GM10248 (cell line): ENCODE measurements around the gene RSPH10B2.
"Not testable (repeated sequence)": the region's sequence is repeated elsewhere in the genome, so short reads cannot be mapped to it uniquely, and the experiment has no call there.

Experiments
- CTCF ChIA-PET: fragments of 300-600 bp; sonication (Branson Sonifier 250); formaldehyde crosslinking; extraction: SDS; loops from one replicate; lab custom pipeline; 2021; ENCODE audit warnings: antibody characterized with exemption; lab: Yijun Ruan, JAX
- POLR2A ChIA-PET: fragments of 350-650 bp; sonication (Branson Sonifier 250); formaldehyde crosslinking; extraction: SDS; loops from one replicate; lab custom pipeline; 2020; ENCODE audit warnings: antibody characterized with exemption; lab: Yijun Ruan, JAX
- DNase-seq: peaks from one replicate; pipeline ENCODE4 v3.0.0; 2012; ENCODE audit errors: extremely low spot score
- TF ChIP-seq, protein P1 (sequence below): IDR thresholded peaks from 2 replicates; pipeline ENCODE4 v1.5.1; 2012; ENCODE audit warnings: mild to moderate bottlenecking, low read depth; ENCODE audit errors: extremely low read depth, missing control alignments, control extremely low read depth

The RSPH10B2 gene

DNA sequence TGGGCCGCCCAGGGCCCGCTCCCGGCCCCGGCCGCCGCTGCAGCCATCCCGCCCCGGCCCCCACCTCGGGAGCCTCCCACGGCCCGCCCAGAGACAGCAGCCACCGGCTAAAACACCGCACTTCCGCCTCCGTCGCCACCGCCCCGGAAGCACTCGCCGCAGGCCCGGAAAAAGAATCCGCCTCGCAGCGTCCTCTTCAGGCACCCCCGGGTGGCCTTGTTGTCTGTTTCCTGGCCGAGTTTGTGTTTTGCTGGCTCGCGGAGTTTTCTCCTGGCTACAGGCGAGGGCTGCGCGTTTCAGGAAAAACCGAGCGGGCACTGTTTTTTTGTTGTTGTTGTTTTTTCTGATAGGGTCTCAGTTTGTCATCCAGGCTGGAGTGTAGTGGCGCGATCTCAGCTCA, 72.2 kb downstream of the RSPH10B2 start, which contains the start of gene CCZ1B:
TSS of gene CCZ1B (minus strand) at position 125 of the 400 bp plus-strand sequence. CDS start at position 47, 78 bp downstream.
- POLR2A ChIA-PET, CTCF ChIA-PET, DNase-seq: not testable (repeated sequence)
- TF ChIP-seq, protein P1, sequence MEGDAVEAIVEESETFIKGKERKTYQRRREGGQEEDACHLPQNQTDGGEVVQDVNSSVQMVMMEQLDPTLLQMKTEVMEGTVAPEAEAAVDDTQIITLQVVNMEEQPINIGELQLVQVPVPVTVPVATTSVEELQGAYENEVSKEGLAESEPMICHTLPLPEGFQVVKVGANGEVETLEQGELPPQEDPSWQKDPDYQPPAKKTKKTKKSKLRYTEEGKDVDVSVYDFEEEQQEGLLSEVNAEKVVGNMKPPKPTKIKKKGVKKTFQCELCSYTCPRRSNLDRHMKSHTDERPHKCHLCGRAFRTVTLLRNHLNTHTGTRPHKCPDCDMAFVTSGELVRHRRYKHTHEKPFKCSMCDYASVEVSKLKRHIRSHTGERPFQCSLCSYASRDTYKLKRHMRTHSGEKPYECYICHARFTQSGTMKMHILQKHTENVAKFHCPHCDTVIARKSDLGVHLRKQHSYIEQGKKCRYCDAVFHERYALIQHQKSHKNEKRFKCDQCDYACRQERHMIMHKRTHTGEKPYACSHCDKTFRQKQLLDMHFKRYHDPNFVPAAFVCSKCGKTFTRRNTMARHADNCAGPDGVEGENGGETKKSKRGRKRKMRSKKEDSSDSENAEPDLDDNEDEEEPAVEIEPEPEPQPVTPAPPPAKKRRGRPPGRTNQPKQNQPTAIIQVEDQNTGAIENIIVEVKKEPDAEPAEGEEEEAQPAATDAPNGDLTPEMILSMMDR: peak; percentile 48

DNA sequence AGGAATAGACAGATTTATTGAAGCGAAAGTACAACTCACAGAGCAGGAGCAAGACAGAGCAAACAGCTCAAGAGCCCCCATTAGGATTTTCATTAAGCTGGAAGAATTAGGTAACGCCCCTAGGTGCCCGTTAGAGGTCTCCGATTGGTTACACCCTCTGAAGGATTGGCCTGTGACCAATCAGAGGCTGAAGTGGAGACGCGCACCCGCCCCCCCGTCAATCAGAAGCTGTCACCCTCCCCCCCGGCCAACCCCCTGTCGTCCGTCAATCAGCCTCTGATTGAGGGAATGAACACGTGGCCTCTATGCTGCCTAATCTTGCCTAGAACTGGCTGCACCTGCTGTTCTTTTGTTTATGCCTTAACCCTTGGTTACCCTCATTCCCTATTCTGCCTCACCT, 73.3 kb downstream of the RSPH10B2 start:
- CTCF ChIA-PET, DNase-seq, POLR2A ChIA-PET: not testable (repeated sequence)

DNA sequence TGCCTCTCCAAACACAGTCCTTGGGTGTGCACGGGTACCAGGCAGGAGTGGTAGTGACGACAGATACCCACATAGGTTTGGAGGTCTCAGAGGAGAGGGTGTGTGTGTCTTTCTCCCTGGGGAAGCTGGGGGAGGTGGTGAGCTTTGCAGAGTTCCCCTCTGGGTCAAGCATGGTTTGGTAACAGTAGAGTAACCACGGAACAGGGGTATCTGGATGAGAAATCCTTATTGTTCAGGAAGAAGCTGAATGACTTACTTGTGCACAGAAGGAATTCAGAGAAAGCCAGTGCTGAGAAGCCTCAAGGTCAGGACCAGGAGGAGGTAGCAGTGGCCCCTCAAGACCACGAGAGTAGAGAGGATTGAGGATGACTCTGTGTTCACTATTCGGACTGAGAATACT, 75.7 kb downstream of the RSPH10B2 start:
- POLR2A ChIA-PET, CTCF ChIA-PET, DNase-seq: not testable (repeated sequence)

DNA sequence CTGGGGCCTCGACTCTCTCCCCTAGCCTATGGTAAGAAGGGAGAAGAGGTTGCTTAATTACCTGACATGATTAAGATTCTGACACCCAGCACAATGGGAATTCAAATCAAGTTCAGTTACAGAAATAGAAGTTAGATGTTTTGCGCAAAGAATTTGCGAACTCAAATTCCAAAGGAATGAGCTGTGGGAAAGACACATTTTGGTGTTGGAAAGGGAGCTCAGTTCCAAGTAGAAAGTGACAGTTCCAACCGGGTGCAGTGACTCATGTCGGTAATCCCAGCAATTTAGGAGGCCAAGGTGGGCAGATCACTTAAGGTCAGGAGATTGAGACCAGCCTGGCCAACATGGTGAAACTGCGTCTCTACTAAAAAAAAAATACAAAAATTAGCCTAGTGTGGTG, 76.1 kb downstream of the RSPH10B2 start:
- DNase-seq, POLR2A ChIA-PET: not testable (repeated sequence)
- CTCF ChIA-PET: interaction anchor here (1.2 to 1.6 kb wide), 2 partner anchors 8 to 314 kb away, joined by 4 read pairs; no protein-coding TSS in a partner anchor

DNA sequence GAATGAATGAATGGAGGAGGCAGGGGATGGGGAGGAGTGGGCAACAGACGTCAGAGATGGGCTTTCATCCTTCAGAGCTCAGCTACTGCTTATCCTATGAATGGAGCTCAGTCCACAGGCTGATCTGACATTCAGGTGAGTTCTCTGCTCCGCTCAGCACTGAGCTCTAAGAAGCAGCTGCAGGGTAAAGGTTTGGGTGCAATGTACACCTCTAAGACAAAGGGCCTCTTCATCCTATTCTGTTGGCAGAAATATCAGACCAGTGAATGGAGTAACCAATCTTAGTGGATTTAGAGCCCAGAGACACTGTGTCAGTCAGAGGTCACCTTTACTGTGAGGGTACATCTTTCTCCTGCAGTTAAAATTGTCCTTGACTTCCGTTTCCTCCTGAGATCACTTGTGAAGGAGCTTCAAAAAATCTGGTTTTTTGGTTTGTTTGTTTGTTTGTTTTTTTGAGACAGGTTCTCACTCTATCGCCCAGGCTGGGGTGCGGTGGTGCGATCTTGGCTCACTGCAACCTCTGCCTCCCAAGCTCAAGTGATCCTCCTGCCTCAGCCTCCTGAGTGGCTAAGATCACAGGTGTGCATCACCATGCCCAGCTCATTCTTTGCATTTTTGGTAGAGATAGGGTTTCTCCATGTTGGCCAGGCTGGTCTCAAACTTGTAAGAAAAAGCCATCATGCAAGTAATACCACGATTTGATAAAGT, 77.3 kb downstream of the RSPH10B2 start:
- ChIA-PET POLR2A (no interaction called here), CTCF (interaction anchor here (1.0 to 1.6 kb wide), 3 partner anchors 9 to 316 kb away, joined by 3 to 4 read pairs (median 4); no protein-coding TSS in a partner anchor)
- TF ChIP-seq, protein P1: no peak
- DNase-seq: no peak

DNA sequence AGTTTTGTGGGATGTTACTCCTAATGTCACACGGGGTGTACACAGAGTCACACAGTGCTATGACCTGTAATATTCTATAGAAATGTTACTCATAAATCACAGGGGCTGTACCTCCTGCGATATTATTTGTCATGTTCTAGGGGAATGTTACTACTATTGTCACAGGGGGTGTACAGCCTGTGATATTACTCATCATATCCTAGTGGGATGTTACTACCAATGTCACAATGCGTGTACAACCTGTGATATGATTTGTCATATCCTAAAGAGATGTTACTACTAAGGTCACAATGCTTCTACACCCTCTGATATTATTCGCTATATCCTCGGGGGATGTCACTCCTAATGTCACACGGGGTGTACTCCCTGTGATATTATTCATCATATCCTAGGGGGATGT, 79.7 kb downstream of the RSPH10B2 start:
- POLR2A ChIA-PET: no interaction called here
- CTCF ChIA-PET: no interaction called here
- TF ChIP-seq, protein P1: no peak
- no peak for DNase-seq

DNA sequence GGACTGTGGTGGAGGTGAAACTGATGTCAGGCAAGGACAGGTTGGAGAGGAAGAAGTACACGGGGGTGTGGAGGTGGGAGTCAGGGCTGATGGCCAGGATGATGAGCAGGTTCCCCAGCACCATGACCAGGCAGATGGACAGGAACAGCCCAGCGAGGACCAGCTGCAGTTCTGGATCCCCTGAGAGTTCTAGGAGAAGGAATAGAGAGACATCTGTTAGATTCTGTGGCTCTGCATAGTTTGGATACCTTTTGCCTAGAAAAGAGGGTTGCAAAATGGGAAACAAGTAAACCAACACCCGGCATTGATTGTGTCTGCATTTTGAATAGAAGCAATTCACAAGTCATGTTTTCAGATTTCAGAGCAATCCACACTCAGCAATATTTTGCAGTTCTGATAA, 81.6 kb downstream of the RSPH10B2 start:
- POLR2A ChIA-PET, DNase-seq, CTCF ChIA-PET: not testable (repeated sequence)

DNA sequence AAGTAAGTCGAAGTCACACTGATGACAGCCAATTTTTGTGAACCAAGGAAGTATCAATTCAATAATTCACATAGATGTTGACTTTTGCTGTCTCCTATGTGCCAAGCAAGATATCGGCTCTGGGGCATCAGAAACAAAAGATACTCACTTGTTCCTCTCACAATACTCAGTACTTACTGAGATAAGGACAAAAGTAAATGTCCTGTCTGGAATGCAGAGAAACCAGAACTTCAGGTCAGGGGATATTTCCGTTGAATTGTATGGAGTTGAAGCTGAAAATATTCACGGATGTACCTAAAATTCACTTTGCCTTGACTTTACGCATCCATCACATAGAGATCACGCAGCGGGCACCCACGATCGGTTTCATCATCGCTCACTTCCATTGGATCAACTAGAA, 83.2 kb downstream of the RSPH10B2 start:
- DNase-seq, CTCF ChIA-PET, POLR2A ChIA-PET: not testable (repeated sequence)

DNA sequence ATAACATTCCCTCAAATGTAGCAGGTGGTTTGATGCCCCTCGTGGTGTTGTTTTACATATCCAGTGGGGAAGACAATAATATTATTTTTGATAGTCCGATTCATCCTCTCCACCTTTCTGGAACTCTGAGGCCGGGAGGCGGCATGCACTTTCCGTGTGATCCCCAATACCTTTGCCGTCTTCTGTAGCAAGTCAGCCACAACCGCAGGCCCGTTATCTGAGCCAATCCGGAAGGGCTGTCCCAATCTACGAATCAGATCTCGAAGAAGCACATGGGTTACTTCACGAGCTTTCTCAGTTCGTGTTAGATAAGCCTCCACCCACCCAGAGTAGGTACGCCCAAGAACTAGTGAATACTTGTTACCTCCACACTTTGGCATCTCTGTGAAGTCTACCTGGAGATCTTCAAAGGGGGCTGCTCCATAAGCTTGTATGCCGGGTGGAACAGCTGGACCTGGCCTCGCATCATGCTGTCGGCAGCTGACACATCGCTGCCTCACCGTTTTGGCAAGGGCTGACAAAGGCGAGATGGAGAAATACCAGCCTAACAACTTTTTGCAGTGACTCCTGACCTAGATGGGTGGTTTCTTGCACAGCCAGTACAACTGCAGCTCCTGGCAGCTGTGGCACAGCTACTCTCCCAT, 88.5 kb downstream of the RSPH10B2 start:
- DNase-seq, POLR2A ChIA-PET, CTCF ChIA-PET: not testable (repeated sequence)

DNA sequence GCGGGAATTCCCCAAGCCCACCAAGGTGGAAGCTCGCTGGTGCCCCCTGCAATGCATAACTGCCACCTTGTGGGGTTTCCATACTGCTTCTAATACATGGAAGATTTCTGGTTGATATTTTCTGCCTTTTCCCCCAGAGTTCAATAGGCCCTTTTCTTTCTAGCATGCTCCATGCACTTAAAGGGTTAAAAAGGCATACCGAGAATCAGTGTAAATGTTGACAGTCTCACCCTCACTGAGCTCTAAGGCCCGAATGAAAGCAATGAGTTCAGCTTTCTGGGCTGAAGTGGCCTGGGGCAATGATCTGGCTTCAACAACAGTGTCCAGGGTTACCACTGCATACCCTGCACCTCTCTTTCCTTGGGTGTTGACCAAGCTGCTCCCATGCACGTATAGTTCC, 89.2 kb downstream of the RSPH10B2 start:
- CTCF ChIA-PET, POLR2A ChIA-PET, DNase-seq: not testable (repeated sequence)

DNA sequence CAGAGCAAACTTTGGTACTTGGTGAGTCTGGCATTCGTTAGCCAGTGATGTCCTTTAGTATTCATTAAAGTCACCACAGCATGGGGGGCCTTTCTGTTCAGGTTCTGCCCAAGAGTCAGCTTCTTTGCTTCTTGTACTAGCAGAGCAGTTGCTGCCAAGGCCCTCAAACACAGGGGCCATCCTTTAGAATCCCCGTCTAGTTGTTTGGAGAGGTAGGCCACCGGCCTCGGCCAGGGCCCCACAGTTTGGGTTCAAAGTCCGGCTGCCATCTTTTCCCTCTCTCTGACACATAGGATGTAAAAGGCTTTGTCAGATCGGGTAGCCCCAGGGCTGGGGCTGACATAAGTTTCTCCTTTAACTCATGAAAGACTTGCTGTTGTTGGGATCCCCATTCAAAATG, 89.8 kb downstream of the RSPH10B2 start:
- CTCF ChIA-PET, POLR2A ChIA-PET, DNase-seq: not testable (repeated sequence)

DNA sequence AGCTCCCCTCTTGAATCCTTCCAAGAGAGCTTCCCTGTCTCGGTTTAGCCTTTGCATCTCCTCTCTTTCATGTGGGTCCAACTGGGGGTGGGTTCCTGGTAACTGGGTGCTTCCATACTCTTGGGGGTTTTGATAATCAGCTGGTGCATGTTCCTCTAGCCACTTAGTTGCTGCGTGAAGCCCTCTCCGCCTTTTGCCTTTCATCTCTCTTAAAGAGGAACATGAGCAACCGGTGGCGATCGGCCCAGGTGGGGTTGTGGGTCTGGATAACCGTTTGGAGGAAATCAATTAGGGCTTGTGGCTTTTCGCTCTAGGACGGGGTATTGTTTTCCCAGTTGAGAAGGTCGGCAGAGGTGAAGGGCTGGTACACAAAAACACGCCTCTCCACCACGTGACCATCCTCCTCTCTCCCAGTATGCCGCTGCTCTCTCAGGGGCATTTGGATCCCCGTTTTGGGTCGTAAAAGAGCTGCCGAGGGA, 92.1 kb downstream of the RSPH10B2 start:
- DNase-seq, POLR2A ChIA-PET: not testable (repeated sequence)
- CTCF ChIA-PET: interaction anchor here (1.1 kb wide), 1 partner anchor 15 kb away, joined by 3 read pairs; no protein-coding TSS in a partner anchor

DNA sequence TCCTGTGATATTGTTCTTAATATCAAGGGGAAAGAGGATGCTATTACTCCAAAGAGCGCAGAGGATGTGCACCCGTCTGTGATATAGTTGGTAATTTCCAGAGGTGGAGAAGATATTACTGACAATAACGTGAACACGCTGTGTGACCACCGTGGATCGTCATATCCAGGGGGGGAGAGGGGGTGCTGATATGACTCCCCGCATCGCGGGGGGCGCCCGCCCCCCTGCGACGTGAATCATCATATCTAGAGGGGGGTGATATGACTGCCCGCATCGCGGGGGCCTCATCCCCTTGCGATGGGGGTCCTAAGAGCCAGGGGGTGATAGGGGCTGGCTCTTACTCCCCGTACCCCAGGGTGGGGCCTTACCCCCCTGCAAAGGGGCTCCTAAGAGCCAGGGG, 93.8 kb downstream of the RSPH10B2 start:
- DNase-seq, CTCF ChIA-PET, POLR2A ChIA-PET: not testable (repeated sequence)
